Measurements from ENCODE around the gene CAPSL. TPM values are rescaled to one million over a fixed set of nuclear protein-coding genes. Genes with fewer than 3 reads are reported as not detected.

The CAPSL gene
- total RNA-seq, 2 donors from 2014 or later = not detected

- H3K9me3 ChIP-seq = no peaks in the 10 kb centered on the region
- no peak for DNase-seq (ENCODE audit: low spot score)
- no peaks in the 10 kb centered on the region for H3K27me3 ChIP-seq
- TF ChIP-seq CTCF (IDR thresholded peaks at IDR 0.05) = no peak
- H3K4me3 ChIP-seq = no peak overlapping the region
- no peaks in the 10 kb centered on the region for H3K4me1 ChIP-seq
- no peaks in the 10 kb centered on the region for H3K36me3 ChIP-seq
- no peak overlapping the region for H3K27ac ChIP-seq
Observed at GRCh38 chr5:35971186-35971877, 32.9 kb upstream of the CAPSL start.

- H3K9me3 ChIP-seq = peaks cover 0 to 17% of the 10 kb centered on the region in 2 donors
- no peaks in the 10 kb centered on the region for H3K36me3 ChIP-seq
- DNase-seq (ENCODE audit: low spot score) = no peak
- H3K27me3 ChIP-seq = no peaks in the 10 kb centered on the region
- H3K27ac ChIP-seq = no peak overlapping the region
- H3K4me1 ChIP-seq = no peaks in the 10 kb centered on the region
- no peak for TF ChIP-seq CTCF (IDR thresholded peaks at IDR 0.05)
- H3K4me3 ChIP-seq = no peak overlapping the region
Observed at GRCh38 chr5:35963381-35963843, 25.0 kb upstream of the CAPSL start.

- no peak overlapping the region for H3K4me3 ChIP-seq
- no peak for DNase-seq (ENCODE audit: low spot score)
- H3K27ac ChIP-seq = no peak overlapping the region
- H3K4me1 ChIP-seq = no peaks in the 10 kb centered on the region
- no peaks in the 10 kb centered on the region for H3K36me3 ChIP-seq
- TF ChIP-seq CTCF (IDR thresholded peaks at IDR 0.05) = no peak
- no peaks in the 10 kb centered on the region for H3K27me3 ChIP-seq
- peaks cover 0 to 18% of the 10 kb centered on the region in 2 donors for H3K9me3 ChIP-seq
Observed at GRCh38 chr5:35960328-35960727, 21.9 kb upstream of the CAPSL start.

- Histone ChIP-seq H3K4me3 (no peak overlapping the region), H3K27ac (no peak overlapping the region), H3K27me3 (no peaks in the 10 kb centered on the region), H3K4me1 (no peaks in the 10 kb centered on the region), H3K9me3 (peaks cover 0 to 18% of the 10 kb centered on the region in 2 donors), H3K36me3 (no peaks in the 10 kb centered on the region)
- DNase-seq (ENCODE audit: low spot score) = no peak
- no peak for TF ChIP-seq CTCF (IDR thresholded peaks at IDR 0.05)
Observed at GRCh38 chr5:35956429-35956828, 18.0 kb upstream of the CAPSL start.

- TF ChIP-seq CTCF (IDR thresholded peaks at IDR 0.05) = no peak
- Histone ChIP-seq H3K27ac (no peak overlapping the region), H3K4me3 (no peak overlapping the region), H3K36me3 (no peaks in the 10 kb centered on the region), H3K9me3 (peaks cover 0 to 5% of the 10 kb centered on the region in 2 donors), H3K4me1 (no peaks in the 10 kb centered on the region), H3K27me3 (no peaks in the 10 kb centered on the region)
- no peak for DNase-seq (ENCODE audit: low spot score)
Observed at GRCh38 chr5:35954175-35954574, 15.8 kb upstream of the CAPSL start.

- H3K9me3 ChIP-seq = no peaks in the 10 kb centered on the region
- H3K36me3 ChIP-seq = no peaks in the 10 kb centered on the region
- H3K27me3 ChIP-seq = no peaks in the 10 kb centered on the region
- H3K27ac ChIP-seq = no peak overlapping the region
- no peaks in the 10 kb centered on the region for H3K4me1 ChIP-seq
- TF ChIP-seq CTCF (IDR thresholded peaks at IDR 0.05) = no peak
- DNase-seq (ENCODE audit: low spot score) = no peak
- no peak overlapping the region for H3K4me3 ChIP-seq
Observed at GRCh38 chr5:35947085-35947484, 8.7 kb upstream of the CAPSL start.
